PC-3 (cell line): ENCODE data around the gene HDAC4.

Experiments used
- EZH2 ChIP-seq: fragments of 300-600 bp; sonication (generic); IDR thresholded peaks from one replicate; pipeline ENCODE4 v1.6.1; 2017; ENCODE audit warnings: antibody characterized with exemption, mild to moderate bottlenecking, low read length; ENCODE audit not compliant: unreplicated experiment
- TF ChIP-seq, protein P1 (sequence below): fragments of 300-600 bp; sonication (generic); conservative IDR thresholded peaks from 2 replicates; pipeline ENCODE4 v1.5.1; 2017; ENCODE audit warnings: antibody characterized with exemption, low read depth, mild to moderate bottlenecking, low read length

DNA sequence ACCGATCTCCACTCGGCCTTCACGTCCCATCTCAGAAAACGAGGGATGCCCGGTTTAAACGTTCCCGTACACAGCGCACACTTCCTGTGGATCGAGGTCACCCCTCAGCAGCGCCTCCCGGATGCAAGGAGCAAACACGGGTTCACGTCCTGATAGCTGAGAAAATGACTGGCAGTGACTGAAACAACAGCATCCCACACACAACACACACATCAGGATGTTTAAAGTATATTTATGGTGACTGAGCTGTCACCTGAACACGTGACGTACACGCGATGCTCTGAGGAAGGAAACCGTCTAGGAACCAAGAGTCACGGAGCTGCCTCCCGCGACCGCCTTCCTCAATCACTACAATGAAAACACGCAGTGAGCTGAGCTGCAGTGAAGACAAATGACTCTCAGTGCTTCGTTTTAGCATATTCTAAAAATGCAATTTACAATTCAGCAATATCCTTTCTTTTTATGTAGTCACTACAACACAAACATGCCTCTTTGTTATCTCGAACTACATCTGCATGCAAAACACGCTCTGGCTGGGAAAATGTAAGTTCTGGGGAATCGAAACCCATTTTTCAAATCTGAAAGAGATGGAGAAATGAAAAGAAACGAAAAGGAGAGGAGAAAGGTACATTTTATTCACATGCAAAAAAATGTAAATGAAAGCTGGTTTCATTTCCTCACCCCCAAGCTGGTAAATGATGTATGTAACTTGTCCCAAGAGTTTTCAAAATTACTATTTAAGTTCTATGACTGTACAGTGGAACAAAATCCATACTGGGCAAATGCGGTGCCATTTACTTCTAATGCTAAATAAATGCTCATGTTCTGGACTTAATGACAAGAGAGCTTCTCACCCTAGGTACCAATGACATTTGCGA lies 19.8 kb downstream of the HDAC4 start:
- TF ChIP-seq, protein P1, sequence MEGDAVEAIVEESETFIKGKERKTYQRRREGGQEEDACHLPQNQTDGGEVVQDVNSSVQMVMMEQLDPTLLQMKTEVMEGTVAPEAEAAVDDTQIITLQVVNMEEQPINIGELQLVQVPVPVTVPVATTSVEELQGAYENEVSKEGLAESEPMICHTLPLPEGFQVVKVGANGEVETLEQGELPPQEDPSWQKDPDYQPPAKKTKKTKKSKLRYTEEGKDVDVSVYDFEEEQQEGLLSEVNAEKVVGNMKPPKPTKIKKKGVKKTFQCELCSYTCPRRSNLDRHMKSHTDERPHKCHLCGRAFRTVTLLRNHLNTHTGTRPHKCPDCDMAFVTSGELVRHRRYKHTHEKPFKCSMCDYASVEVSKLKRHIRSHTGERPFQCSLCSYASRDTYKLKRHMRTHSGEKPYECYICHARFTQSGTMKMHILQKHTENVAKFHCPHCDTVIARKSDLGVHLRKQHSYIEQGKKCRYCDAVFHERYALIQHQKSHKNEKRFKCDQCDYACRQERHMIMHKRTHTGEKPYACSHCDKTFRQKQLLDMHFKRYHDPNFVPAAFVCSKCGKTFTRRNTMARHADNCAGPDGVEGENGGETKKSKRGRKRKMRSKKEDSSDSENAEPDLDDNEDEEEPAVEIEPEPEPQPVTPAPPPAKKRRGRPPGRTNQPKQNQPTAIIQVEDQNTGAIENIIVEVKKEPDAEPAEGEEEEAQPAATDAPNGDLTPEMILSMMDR = no peak
- TF ChIP-seq EZH2 = no peak
